ENCODE data around the gene NLRC3.

The NLRC3 gene

GRCh38 chr16:3597226-3597625, 20.0 kb upstream of the NLRC3 start (continued):
- TF ChIP-seq TSHZ2 (CRISPR knock-in tag; IDR thresholded peaks at IDR 0.05): no peak
- TF ChIP-seq ZC3H10 (CRISPR knock-in tag; IDR thresholded peaks at IDR 0.05): no peak
- TF ChIP-seq CREB5 (CRISPR knock-in tag; IDR thresholded peaks at IDR 0.05; ENCODE audit: low read depth): no peak

- no peak for TF ChIP-seq CSRNP3 (CRISPR knock-in tag; IDR thresholded peaks at IDR 0.05)
- no peak for TF ChIP-seq TOX (CRISPR knock-in tag; IDR thresholded peaks at IDR 0.05; ENCODE audit: borderline replicate concordance)
- TF ChIP-seq ARNTL (CRISPR knock-in tag; IDR thresholded peaks at IDR 0.05; ENCODE audit: borderline replicate concordance, low read depth): no peak
- TF ChIP-seq ZNF8 (CRISPR knock-in tag; IDR thresholded peaks at IDR 0.05): no peak
- no peak for TF ChIP-seq ZNF565 (CRISPR knock-in tag; conservative IDR thresholded peaks at IDR 0.05; ENCODE audit: low read depth)
- TF ChIP-seq CSDC2 (CRISPR knock-in tag; IDR thresholded peaks at IDR 0.05): no peak
- TF ChIP-seq BACH2 (CRISPR knock-in tag; IDR thresholded peaks at IDR 0.05; ENCODE audit: borderline replicate concordance): no peak
- TF ChIP-seq TCF4 (CRISPR knock-in tag; IDR thresholded peaks at IDR 0.05; ENCODE audit: borderline replicate concordance): no peak
- no peak for TF ChIP-seq PATZ1 (CRISPR knock-in tag; IDR thresholded peaks at IDR 0.05; ENCODE audit: borderline replicate concordance)
- no peak for TF ChIP-seq CREB5 (CRISPR knock-in tag; IDR thresholded peaks at IDR 0.05; ENCODE audit: low read depth)
- no peak for TF ChIP-seq RARB (CRISPR knock-in tag; IDR thresholded peaks at IDR 0.05)
- TF ChIP-seq ESRRG (CRISPR knock-in tag; IDR thresholded peaks at IDR 0.05): no peak
- no peak for TF ChIP-seq PPARA (CRISPR knock-in tag; IDR thresholded peaks at IDR 0.05; ENCODE audit: borderline replicate concordance)
- ATAC-seq: no peak; the same call in 2 of the 3 replicates
Observed at GRCh38 chr16:3596101-3596861, 19.1 kb upstream of the NLRC3 start.

GRCh38 chr16:3595521-3596021, 18.4 kb upstream of the NLRC3 start:
- TF ChIP-seq RARB (CRISPR knock-in tag; IDR thresholded peaks at IDR 0.05) (no peak), CSDC2 (CRISPR knock-in tag; IDR thresholded peaks at IDR 0.05) (no peak), POU6F1 (CRISPR knock-in tag; IDR thresholded peaks at IDR 0.05; ENCODE audit: borderline replicate concordance, low read depth) (no peak), PPARA (CRISPR knock-in tag; IDR thresholded peaks at IDR 0.05; ENCODE audit: borderline replicate concordance) (no peak), OSR1 (CRISPR knock-in tag; IDR thresholded peaks at IDR 0.05) (no peak), GLIS3 (CRISPR knock-in tag; IDR thresholded peaks at IDR 0.05) (no peak), ESRRG (CRISPR knock-in tag; IDR thresholded peaks at IDR 0.05) (no peak), TSHZ2 (CRISPR knock-in tag; IDR thresholded peaks at IDR 0.05) (no peak)
- no peak for ATAC-seq
